HEK293T (cell line): ENCODE data around the gene KLF12.

Experiments used
- BHLHE40 ChIP-seq: fragments of 450-650 bp; IDR thresholded peaks from 2 replicates; pipeline ENCODE4 v1.6.1; 2016; ENCODE audit warnings: mild to moderate bottlenecking, moderate library complexity, borderline replicate concordance
- FOXA1 ChIP-seq: fragments of 450-650 bp; IDR thresholded peaks from 2 replicates; pipeline ENCODE4 v1.6.1; 2016; ENCODE audit warnings: mild to moderate bottlenecking

GRCh38 chr13:74169676-74170075 is 35.5 kb upstream of the KLF12 start:
- TF ChIP-seq FOXA1 (no peak), BHLHE40 (no peak)
